ENCODE data around the gene NCDN.

Gene NCDN, protein sequence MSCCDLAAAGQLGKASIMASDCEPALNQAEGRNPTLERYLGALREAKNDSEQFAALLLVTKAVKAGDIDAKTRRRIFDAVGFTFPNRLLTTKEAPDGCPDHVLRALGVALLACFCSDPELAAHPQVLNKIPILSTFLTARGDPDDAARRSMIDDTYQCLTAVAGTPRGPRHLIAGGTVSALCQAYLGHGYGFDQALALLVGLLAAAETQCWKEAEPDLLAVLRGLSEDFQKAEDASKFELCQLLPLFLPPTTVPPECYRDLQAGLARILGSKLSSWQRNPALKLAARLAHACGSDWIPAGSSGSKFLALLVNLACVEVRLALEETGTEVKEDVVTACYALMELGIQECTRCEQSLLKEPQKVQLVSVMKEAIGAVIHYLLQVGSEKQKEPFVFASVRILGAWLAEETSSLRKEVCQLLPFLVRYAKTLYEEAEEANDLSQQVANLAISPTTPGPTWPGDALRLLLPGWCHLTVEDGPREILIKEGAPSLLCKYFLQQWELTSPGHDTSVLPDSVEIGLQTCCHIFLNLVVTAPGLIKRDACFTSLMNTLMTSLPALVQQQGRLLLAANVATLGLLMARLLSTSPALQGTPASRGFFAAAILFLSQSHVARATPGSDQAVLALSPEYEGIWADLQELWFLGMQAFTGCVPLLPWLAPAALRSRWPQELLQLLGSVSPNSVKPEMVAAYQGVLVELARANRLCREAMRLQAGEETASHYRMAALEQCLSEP

DNA sequence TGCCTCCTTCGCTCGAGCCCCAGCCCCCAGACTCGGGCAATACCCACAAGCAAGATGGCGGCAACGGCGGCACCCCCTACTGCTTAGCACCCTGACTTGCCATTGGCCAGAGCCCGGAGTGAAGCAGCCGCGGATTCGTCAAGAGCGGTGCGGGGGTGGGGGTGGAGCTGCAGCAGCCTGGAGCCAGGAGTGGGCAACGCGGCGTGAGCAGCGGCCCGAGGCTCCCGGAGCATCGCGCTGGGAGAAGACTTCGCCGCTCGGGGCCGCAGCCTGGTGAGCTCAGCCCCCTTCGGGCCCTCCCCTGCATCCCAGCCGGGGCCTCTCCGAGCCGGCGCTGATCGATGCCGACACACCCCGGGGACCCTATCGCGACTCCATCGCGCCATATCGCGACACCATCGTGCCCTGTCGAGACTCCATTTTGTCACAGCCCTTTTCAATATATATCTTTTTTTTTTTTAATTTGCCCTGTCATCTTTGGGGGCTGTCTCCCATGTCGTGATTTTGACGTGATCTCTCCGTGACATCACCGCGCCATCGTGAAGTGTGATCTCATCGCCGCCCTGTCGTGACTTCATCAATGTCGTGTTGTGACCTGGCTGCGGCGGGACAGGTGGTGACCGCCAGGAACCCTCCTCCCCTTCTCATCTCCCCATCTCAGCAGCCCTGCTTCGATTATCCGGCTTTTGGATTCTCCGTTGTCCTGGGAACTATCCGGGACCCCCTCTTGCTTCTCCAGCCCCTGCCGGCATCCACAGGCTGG lies at the start of gene NCDN:
Gene NCDN (plus strand): TSS at position 189 of the 763 bp plus-strand sequence. CDS start 392 bp downstream, at position 581.
- DNase-seq, result peak; percentile 95 to 98 (median 97)

GRCh38 chr1:35507947-35508346 lies 49.7 kb upstream of the NCDN start:
- no peak for DNase-seq

DNA sequence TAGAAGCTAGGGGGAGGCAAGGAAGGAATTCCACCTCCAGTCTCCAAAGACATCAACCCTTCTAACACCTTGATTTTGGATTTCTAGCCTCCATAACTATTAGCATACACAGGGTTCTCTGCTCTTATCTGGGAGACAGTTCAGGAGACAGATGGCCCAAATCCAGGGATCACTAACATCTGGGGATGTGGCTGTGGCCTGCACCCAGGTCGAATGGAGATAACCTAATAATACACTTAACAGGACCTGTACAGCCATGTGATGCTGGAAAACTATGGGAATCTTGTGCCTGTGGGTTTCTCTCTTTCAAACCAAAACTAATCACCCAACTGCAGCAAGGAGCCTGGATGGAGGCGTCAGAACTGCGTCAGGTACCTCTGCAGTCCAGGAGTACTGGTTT lies 48.0 kb upstream of the NCDN start:
- no peak for DNase-seq

DNA sequence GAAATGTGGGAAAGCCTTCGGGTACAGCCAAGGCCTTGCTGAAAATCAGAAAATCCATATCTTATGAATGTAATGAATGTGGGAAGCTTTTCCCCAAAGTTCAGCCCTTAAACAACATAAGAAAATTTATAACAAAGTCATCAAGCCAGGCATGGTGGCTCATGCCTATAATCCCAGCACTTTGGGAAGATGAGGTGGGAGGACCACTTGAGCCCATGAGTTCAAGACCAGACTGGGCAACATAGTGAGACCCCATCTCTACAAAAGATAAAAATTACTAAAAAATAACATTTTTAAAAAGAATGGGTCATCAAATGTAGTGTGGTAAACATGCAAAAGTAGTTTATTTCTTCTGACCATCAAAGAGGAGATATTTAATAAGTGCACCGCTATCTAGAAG lies 46.3 kb upstream of the NCDN start:
- no peak for DNase-seq

- no peak for DNase-seq
Observed at GRCh38 chr1:35518183-35518582, 39.4 kb upstream of the NCDN start.

DNA sequence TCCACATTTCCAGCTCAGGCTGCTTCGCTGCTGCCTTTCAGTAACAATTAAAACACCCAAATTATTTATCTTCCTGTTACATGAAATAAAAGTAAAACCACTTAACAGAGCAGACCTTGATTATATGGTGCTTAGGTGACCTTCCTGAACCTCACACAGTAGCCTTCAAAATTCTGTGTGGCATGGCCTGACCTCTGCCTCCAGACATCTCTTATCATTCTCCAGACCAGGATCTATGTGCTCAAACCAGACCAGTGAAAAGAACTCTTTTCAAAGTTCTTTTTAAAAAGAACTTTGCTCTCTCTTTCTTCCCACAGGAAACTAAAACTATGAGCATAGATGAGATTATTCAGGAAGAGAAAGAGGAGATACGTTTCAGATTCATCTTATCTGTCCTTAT lies 38.2 kb upstream of the NCDN start:
- DNase-seq, result no peak

DNA sequence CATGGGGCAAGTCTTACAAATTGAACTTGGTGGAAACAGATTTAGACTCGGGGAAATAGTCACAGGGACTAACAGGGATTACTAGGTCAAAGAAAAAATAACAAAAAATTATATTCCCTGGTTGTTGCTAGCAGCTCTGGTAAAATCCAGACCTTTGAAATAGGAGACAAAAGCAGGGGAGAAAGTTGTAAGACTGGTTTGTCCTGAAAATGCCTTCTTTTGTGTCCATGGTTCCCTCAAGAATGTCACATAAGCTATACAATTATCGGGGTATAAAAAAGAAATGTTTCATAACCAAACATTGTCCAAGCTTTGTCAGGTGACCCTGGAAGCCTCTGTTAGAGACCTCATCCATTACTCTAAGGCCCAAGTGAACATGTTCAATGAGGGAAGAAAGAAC lies 33.5 kb upstream of the NCDN start:
- DNase-seq, result peak in 1 of 3 experiments; percentile 38

DNA sequence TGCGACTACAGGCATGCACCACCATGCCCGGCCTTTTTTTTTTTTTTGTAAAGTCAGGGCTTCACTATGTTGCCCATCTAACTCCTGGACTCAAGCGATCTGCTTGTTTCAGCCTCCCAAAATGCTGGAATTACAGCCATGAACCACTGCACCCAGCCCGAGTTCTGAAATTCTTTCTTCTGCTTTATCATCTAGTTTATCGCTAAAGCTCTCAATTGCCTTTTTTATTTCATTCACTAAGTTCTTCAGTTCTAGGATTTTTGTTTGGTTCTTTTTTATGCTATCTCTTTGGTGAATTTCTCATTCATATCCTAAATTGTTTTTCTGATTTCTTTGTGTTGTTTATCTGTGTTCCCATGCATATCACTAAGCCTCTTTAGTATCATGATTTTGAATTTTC lies 27.4 kb upstream of the NCDN start:
- DNase-seq, result no peak

- DNase-seq, result no peak
Observed at GRCh38 chr1:35530946-35531345, 26.7 kb upstream of the NCDN start.

GRCh38 chr1:35531368-35531767 lies 26.2 kb upstream of the NCDN start:
- DNase-seq, result no peak

DNA sequence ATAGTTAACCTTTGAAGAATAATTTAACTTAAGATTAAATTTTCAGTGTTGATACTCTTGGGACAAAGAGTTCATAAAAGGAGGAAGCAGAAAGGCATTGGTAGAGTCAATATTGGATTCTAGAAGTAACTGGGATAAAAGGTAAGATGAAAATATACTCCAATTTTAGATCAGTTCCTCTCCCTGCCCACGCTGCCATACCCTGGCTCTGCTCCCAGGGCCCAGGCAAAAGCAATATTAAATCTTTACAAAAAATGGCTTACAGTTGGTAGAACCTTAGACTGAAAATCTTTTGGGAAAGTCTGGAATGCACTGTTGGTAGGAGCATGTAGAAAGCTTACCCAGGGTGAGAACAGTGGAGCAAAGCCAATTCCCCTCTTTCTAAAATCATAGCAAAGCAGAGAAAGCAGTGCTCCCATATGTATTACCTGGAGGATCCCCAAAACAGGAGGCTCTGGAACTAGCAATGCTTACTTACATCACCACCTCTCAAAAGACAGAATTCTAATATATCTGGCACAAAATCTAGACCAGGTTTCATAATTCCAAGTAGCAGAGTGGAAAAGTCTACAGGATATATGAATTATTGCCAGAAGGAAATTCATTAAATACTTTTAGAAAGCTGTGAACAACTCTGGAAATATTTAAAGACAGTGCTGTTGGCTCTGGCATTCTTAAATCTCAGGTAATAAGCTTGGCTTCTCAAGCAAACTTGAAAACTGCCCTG lies 24.9 kb upstream of the NCDN start:
- no peak for DNase-seq

DNA sequence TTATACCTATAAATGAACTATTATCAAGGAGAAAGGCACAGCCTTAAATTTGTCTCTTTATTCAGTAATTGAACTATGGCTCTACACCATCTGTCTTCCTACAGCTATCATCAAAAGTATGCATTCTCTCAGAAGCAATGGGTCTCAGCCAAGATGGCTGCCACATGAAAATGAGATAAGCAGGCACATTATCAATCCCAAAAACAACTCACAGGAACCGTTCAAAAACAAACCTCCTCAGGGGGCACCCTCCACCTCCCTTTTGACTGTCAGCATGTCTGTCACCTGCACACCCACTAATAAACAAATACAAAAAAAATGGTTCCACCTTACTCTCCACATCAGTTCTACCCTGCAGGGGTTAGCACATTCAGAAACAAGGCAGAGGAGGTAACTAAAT lies 24.0 kb upstream of the NCDN start:
- peak in 2 of 3 experiments; percentile 34 to 70 for DNase-seq

GRCh38 chr1:35535243-35535642 lies 22.4 kb upstream of the NCDN start:
- no peak for DNase-seq

GRCh38 chr1:35536556-35537162 lies 20.9 kb upstream of the NCDN start:
- DNase-seq, result peak in 2 of 3 experiments; percentile 18 to 74

- no peak for DNase-seq
Observed at GRCh38 chr1:35537806-35538205, 19.8 kb upstream of the NCDN start.

DNA sequence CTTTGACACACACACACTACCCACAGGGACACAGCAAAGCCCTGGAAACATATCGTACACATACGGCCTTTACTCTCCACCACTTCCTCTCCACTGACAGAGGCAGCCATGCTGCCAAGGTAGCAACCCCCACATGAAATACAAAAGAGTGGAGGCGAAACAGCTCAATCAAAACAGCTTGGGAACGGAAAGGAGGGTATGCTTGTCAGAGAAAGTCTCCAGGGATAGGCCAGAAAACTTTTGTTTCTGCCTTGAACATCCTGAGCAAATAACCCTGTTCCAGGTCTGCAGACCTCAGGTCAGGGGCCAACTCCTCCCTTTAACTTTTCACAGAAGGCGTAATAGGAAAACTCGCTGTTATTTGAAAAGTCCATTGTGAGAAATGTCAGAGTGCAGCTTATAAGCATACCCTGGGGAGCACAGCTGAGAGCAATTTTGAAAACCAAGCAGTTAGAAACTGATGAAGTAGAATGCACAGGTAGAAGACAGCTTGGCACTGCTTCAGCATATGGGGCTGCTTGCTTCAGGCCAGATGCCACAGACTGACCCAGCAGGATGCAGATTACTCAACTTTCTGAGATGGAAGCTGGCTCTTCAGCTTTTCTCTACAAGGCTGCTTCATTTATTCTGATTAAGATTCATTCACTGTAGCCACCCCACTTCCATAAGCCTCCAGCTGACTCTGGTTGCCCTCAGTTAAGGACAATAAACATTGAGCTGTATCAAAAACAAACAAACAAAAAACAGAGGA lies 18.4 kb upstream of the NCDN start:
- DNase-seq, result peak in 1 of 3 experiments; percentile 20

DNA sequence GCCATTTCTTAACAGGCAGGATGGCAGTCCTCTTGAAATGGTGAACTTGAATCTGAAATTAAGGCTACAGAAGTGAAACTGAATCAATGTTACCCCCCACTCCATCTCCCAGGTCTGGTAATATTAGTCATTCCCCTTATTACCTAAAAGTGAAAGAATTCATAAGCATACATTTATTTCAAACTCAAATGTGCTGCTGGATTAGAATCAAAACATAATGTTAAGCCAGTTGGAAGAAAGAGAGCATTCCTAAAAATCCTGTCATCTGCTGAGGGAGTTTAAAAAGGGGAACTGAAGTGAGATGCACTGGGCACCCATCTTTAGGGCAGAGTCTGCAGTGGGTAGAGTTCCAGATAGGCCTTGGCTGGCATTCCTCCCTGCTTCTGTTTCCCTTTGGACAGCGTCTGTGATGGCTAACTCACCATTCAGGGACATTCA lies 17.8 kb upstream of the NCDN start:
- DNase-seq, result no peak

DNA sequence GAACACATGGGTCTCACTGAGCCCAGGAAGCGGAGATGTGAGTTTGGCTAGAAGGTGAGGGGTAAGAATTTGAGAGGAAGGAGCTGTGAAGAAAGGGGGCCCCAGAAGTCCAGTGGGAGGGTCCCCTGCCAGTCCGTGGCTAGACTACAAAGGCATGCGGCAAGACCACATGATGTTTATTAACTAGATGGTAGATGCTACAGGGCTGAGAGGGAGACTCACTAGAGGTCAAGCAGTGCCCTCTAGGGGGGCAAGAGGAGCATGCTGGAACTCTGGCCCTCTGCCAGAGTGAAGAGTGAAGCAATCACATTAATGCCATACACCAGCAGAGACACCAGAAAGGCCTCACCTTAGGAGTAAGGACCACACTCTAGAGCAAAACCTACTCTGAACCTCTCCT lies 12.6 kb upstream of the NCDN start:
- DNase-seq, result peak in 2 of 3 experiments; percentile 63 to 85

- DNase-seq, result no peak
Observed at GRCh38 chr1:35546614-35547013, 11.0 kb upstream of the NCDN start.

DNA sequence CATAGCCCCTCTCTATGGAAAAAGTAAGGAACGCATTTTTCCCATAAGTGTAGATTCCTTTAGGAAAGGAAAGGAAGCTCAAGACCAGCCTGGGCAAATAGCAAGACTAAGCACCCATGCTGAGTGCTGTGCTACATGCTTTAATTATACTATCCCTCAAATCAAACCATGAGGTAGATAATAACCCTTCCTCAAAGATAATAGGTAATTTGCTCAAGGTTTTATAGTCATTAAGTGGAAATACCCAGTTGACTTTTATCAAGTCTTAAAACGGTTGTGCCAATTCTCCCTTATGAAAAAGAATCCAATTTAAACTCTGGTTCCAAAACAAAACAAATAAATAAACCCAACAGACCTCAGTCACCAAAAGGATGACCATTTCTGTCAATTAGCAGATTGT lies 3.7 kb upstream of the NCDN start:
- peak in 1 of 3 experiments; percentile 62 for DNase-seq
